DOHH2 (cell line): Measurements from ENCODE around the gene PSG4.
"Not testable (repeated sequence)": the region's sequence is repeated elsewhere in the genome, so short reads cannot be mapped to it uniquely, and the experiment has no call there.

Source experiments
- H3F3A ChIP-seq: fragments of 200-600 bp; sonication (generic), shearing (Covaris generic); 2 replicates; pipeline ENCODE4 v1.6.0; 2016; ENCODE audit warnings: antibody characterized with exemption, mild to moderate bottlenecking; ENCODE audit not compliant: control insufficient read depth, insufficient read depth
- H3K27ac ChIP-seq: fragments of 200-600 bp; sonication (generic); 2 replicates; pipeline ENCODE4 v1.5.1; 2014; ENCODE audit warnings: low read depth, mild to moderate bottlenecking, low read length, moderate library complexity
- H3K27me3 ChIP-seq: fragments of 200-600 bp; sonication (generic); 2 replicates; pipeline ENCODE4 v1.6.1; 2014; ENCODE audit warnings: mild to moderate bottlenecking, low read length, mixed read lengths; ENCODE audit not compliant: control insufficient read depth
- H3K36me3 ChIP-seq: fragments of 200-600 bp; sonication (generic); 2 replicates; pipeline ENCODE4 v1.6.1; 2014; ENCODE audit warnings: mild to moderate bottlenecking, low read length, moderate library complexity, mixed read lengths; ENCODE audit not compliant: control insufficient read depth
- H3K4me1 ChIP-seq: fragments of 200-600 bp; sonication (generic); 2 replicates; pipeline ENCODE4 v1.6.1; 2014; ENCODE audit warnings: mild to moderate bottlenecking, low read length, mixed read lengths; ENCODE audit not compliant: control insufficient read depth
- H3K4me2 ChIP-seq: fragments of 200-600 bp; sonication (generic); 2 replicates; pipeline ENCODE4 v1.6.0; 2014; ENCODE audit warnings: mild to moderate bottlenecking, low read length, moderate library complexity
- H3K4me3 ChIP-seq: fragments of 200-600 bp; sonication (generic); 2 replicates; pipeline ENCODE4 v1.5.1; 2014; ENCODE audit warnings: mild to moderate bottlenecking, low read length, mixed read lengths
- H3K79me2 ChIP-seq: fragments of 200-600 bp; sonication (generic); 2 replicates; pipeline ENCODE4 v1.6.1; 2014; ENCODE audit warnings: mild to moderate bottlenecking, low read length, mixed read lengths; ENCODE audit not compliant: control insufficient read depth
- H3K9me2 ChIP-seq: fragments of 200-600 bp; sonication (generic); replicated peaks from 2 replicates; pipeline ENCODE4 v1.6.1; 2014; ENCODE audit warnings: mild to moderate bottlenecking, low read length, mixed read lengths; ENCODE audit not compliant: control insufficient read depth
- H3K9me3 ChIP-seq: fragments of 200-600 bp; sonication (generic); 2 replicates; pipeline ENCODE4 v1.6.1; 2014; ENCODE audit warnings: antibody characterized with exemption, low read length, mixed read lengths; ENCODE audit not compliant: control insufficient read depth, insufficient read depth
- H4K20me1 ChIP-seq: fragments of 200-600 bp; sonication (generic); 2 replicates; pipeline ENCODE4 v1.6.0; 2014; ENCODE audit warnings: low read depth, mild to moderate bottlenecking, antibody characterized with exemption, low read length, moderate library complexity; ENCODE audit not compliant: control insufficient read depth, insufficient read depth
- EZH2phosphoT487 ChIP-seq: fragments of 200-600 bp; sonication (generic); IDR thresholded peaks from 2 replicates; pipeline ENCODE4 v1.6.1; 2017; ENCODE audit warnings: borderline replicate concordance, mild to moderate bottlenecking, antibody characterized with exemption, low read length, moderate library complexity, mixed read lengths
- TF ChIP-seq, protein P1 (sequence below): fragments of 200-600 bp; sonication (generic); IDR thresholded peaks from one replicate; pipeline ENCODE4 v1.5.1; 2014; ENCODE audit warnings: antibody characterized with exemption, mild to moderate bottlenecking, low read depth, low read length; ENCODE audit not compliant: poor library complexity, severe bottlenecking

The PSG4 gene

DNA sequence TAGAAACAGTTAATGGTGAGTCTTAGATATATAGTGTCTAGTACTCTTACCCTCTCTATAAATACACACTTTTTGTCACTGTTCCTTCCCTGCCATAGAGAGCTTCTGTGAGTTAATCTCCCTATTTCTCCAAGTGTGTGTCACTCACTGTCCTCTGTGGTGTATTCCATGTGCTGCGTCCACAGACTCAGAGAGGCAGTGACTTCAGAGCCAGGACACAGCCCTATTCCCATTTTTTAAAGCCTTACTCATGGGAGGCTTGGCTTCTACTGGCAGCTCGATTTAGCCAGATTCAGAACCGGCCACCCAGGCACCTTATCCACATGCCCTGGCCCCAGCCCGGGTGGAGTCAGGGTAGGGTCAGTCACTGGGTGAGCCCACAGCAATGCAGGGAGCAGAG, 13.7 kb upstream of the PSG4 start:
- not testable (repeated sequence) for H3K27ac ChIP-seq, H3K27me3 ChIP-seq, H4K20me1 ChIP-seq, H3K4me2 ChIP-seq, H3K4me1 ChIP-seq, H3K9me3 ChIP-seq, H3K79me2 ChIP-seq, H3F3A ChIP-seq, H3K4me3 ChIP-seq, H3K9me2 ChIP-seq, H3K36me3 ChIP-seq

DNA sequence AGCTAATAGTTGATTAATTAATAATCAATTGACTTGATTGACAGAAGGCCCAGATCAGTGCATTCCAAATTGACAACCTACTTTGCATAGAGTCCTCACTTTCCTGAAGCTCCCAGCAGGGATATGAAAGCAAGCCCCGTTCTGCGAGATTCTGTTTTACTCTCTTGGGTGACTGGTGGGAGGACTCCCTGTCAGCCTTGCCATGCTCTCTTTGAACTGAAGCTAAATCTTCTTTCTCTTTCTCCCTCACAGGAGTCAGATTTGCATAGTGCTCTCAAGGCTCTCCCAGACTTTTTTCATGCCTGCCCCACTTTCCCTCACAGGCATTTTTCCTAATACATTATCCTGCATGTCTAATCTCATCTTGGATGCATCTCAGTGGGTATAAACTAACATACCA, 10.4 kb upstream of the PSG4 start:
- H4K20me1 ChIP-seq, H3K9me3 ChIP-seq, H3K27me3 ChIP-seq: not testable (repeated sequence)

DNA sequence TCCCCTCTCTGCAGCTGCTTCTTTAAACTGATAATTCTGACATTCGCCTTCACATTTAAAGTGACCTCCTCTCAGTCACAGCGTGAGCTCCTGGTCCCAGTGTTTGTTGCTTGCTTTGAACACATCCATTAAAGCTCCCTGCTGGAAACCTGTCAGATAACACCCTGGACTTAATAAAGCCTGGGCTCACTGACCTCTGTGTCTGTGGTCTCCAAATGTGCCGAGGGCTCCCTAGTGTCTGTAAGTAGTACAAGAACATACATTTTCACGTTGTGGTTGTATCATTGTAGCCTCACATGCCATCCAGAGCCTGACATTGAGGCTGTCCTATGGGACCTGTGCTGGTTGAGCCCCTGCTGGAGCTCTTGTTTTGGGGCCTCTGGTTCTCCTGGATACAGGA, 2.6 kb upstream of the PSG4 start:
- Histone ChIP-seq H3K27me3 (no peaks in the 10 kb centered on the region), H3K79me2 (no peaks in the 10 kb centered on the region), H3K4me1 (no peaks in the 10 kb centered on the region), H4K20me1 (no peaks in the 10 kb centered on the region), H3K27ac (no peak overlapping the region), H3K4me2 (no peak overlapping the region), H3K9me2 (no peaks in the 10 kb centered on the region), H3F3A (no peaks in the 10 kb centered on the region), H3K9me3 (no peaks in the 10 kb centered on the region), H3K36me3 (no peaks in the 10 kb centered on the region), H3K4me3 (no peak overlapping the region)
- no peak for TF ChIP-seq EZH2phosphoT487
- TF ChIP-seq, protein P1, sequence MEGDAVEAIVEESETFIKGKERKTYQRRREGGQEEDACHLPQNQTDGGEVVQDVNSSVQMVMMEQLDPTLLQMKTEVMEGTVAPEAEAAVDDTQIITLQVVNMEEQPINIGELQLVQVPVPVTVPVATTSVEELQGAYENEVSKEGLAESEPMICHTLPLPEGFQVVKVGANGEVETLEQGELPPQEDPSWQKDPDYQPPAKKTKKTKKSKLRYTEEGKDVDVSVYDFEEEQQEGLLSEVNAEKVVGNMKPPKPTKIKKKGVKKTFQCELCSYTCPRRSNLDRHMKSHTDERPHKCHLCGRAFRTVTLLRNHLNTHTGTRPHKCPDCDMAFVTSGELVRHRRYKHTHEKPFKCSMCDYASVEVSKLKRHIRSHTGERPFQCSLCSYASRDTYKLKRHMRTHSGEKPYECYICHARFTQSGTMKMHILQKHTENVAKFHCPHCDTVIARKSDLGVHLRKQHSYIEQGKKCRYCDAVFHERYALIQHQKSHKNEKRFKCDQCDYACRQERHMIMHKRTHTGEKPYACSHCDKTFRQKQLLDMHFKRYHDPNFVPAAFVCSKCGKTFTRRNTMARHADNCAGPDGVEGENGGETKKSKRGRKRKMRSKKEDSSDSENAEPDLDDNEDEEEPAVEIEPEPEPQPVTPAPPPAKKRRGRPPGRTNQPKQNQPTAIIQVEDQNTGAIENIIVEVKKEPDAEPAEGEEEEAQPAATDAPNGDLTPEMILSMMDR: no peak

More for the DNA sequence above, 10.4 kb upstream of the PSG4 start:
- H3F3A ChIP-seq, H3K9me2 ChIP-seq, H3K4me3 ChIP-seq, H3K27ac ChIP-seq, H3K79me2 ChIP-seq, H3K4me2 ChIP-seq, H3K36me3 ChIP-seq, H3K4me1 ChIP-seq: not testable (repeated sequence)

DNA sequence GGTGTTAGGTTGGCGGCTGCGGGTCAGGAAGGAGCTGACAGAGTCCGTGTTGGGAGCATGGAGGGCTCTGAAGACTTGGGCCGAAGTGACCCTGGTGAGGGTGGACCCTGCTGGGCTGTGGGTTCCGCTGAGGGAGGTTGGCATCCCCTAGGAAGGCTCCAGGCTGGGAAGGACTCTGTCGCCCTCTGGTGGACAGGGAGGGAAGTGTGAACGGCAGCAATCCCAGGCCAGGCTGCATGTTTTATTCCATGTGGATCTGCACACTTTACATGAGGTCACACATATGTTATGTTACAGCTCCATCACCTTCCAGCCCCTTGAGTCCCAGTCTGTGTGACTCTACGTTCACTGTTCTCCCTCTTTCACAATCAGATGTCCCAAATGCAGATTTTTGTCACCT, 1.7 kb upstream of the PSG4 start:
- not testable (repeated sequence) for H3K4me2 ChIP-seq, H3K4me3 ChIP-seq, H3K27me3 ChIP-seq, H3K9me3 ChIP-seq, H4K20me1 ChIP-seq, H3F3A ChIP-seq, H3K4me1 ChIP-seq, H3K79me2 ChIP-seq, H3K27ac ChIP-seq, H3K36me3 ChIP-seq, H3K9me2 ChIP-seq
- TF ChIP-seq, protein P1: peak; percentile 67

DNA sequence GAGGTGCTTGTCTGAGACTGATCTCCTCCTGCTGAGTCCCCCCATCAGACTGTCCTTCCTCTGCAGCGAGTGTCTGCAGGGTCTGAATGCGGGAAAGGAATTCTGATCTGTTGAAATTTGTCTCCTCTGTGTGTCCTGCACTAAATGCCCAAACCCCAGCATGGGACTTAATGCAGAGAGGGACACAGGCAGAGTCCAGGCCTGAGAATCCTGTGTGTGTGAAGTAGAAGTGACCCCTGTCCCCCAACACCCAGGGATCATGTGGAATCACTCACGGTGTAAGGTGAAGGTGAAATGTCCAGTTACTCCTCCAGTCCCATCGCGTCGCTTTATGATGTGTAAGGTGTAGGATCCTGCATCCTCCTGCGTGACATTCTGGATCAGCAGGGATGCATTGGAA, 1.8 kb downstream of the PSG4 start:
- not testable (repeated sequence) for H3K4me3 ChIP-seq, H3K27ac ChIP-seq, H4K20me1 ChIP-seq, H3K36me3 ChIP-seq, H3K27me3 ChIP-seq, H3K9me3 ChIP-seq, H3K4me2 ChIP-seq, H3K79me2 ChIP-seq, H3F3A ChIP-seq, H3K4me1 ChIP-seq, H3K9me2 ChIP-seq

DNA sequence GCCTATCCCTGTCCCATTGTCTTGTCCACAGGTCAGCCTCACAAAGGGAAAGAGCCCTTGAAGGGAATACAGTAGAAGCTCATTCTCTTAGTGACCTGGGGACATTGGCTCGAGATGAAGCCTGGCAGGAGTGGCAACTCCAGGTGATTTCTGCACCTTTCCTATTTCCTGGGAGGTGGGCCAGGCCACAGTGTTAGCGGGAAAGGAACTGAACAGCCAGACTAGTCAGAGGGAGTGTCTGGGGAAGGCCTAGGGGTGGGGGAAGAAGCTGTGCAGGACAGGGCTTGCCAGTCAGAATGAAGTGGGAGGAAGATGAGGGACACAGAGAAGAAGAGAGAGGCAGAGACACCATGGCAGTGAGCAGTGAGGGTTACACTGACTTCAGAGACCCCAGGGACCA, 3.5 kb downstream of the PSG4 start:
- not testable (repeated sequence) for H4K20me1 ChIP-seq, H3K9me3 ChIP-seq, H3K9me2 ChIP-seq, H3K27ac ChIP-seq, H3K4me1 ChIP-seq, H3F3A ChIP-seq, H3K27me3 ChIP-seq, H3K4me2 ChIP-seq, H3K4me3 ChIP-seq, H3K36me3 ChIP-seq, H3K79me2 ChIP-seq

DNA sequence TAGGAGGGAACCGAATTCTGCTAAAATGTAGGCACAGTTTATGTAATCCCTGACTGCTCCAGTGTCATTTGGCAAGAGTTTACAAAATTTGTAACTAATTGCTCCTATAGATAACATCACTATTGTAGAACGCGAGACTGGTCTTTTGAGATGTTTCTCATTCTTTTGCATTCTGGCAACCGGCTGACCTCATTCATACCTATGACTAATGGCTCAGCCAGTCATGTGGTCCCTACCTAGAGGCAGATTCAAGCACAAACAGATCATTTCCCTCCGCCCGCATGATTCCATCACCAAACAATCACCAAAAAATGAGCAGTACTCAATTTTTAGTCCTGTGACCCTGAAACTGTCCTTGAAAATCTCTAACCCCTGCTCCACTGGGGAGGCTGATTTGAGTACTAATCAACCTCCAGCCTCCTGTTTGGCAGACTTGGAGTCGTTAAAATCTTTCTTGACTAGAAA, 4.1 kb downstream of the PSG4 start:
- H3K4me1 ChIP-seq, H3K27ac ChIP-seq, H3K27me3 ChIP-seq, H4K20me1 ChIP-seq, H3K9me2 ChIP-seq, H3K79me2 ChIP-seq, H3K4me2 ChIP-seq, H3F3A ChIP-seq, H3K4me3 ChIP-seq, H3K36me3 ChIP-seq, H3K9me3 ChIP-seq: not testable (repeated sequence)
